ENCODE measurements around the gene ADAMTS19.

GRCh38 chr5:129781594-129781993, 321.5 kb downstream of the ADAMTS19 start:
- TF ChIP-seq CTCF (IDR thresholded peaks at IDR 0.05) (no peak), EP300 (IDR thresholded peaks at IDR 0.05) (no peak), POLR2A (IDR thresholded peaks at IDR 0.05) (no peak)

All from ovary (tissue), 3 donors.